ENCODE measurements around the gene TRIM64. TPM values are rescaled to one million over a fixed set of nuclear protein-coding genes. Genes with fewer than 3 reads are reported as not detected.
"Not testable (repeated sequence)": the region's sequence is repeated elsewhere in the genome, so short reads cannot be mapped to it uniquely, and the experiment has no call there.

The TRIM64 gene
- polyA plus RNA-seq (2012; ENCODE audit: low read depth, missing spikeins), result not detected

GRCh38 chr11:89965737-89966136 lies at the start of gene TRIM64:
Gene TRIM64 (plus strand): TSS chr11:89966037. CDS start chr11:89968504, 2,467 bp downstream.
- not testable (repeated sequence) for DNase-seq (ENCODE audit: insufficient read length, low spot score); FAIRE-seq

GRCh38 chr11:89922195-89922660 lies 43.6 kb upstream of the TRIM64 start, which contains the start of gene TRIM49D1:
Gene TRIM49D1 (minus strand): TSS chr11:89922245. CDS start chr11:89917710, 4,535 bp downstream.
- FAIRE-seq (no peak), DNase-seq (ENCODE audit: insufficient read length, low spot score) (no peak)
- no peak for TF ChIP-seq POLR2A (IDR thresholded peaks at IDR 0.05; ENCODE audit: low read depth, low read length)
- no peak for TF ChIP-seq PAX5 (IDR thresholded peaks at IDR 0.05; ENCODE audit: insufficient read depth, low read length, severe bottlenecking)
- no peak for TF ChIP-seq TAF1 (IDR thresholded peaks at IDR 0.05; ENCODE audit: low read depth, low read length)
- TF ChIP-seq POU2F2 (IDR thresholded peaks at IDR 0.05; ENCODE audit: low read depth, low read length), result no peak
- no peak for TF ChIP-seq SPI1 (IDR thresholded peaks at IDR 0.05; ENCODE audit: low read depth, low read length)
- no peak for TF ChIP-seq POLR2AphosphoS5 (IDR thresholded peaks at IDR 0.05; ENCODE audit: low read depth, low read length)

DNA sequence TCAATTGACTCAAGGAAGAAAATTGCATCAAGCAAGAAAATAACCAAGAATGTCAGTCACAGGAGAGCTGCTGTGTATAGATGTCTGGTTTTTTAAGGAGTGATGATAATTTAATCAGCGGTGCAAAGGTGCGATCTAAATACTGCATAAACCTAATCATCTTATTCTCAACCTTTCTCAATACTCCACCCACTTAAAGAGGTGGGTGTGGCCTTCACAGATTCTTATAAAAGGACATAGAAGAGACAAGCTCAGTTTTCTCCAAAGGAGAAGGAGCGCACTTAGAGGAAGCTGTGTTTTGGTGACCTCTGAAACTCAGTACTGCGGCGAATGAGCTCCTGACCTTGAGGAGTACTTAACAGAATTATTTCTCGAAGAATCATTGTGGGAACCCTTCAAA lies 42.1 kb upstream of the TRIM64 start, which contains the start of gene TRIM49D2:
TSS of gene TRIM49D2 (plus strand) at position 301 of the 400 bp plus-strand sequence. CDS start 2,698 bp downstream, outside the sequence.
- DNase-seq (ENCODE audit: insufficient read length, low spot score); FAIRE-seq: not testable (repeated sequence)

DNA sequence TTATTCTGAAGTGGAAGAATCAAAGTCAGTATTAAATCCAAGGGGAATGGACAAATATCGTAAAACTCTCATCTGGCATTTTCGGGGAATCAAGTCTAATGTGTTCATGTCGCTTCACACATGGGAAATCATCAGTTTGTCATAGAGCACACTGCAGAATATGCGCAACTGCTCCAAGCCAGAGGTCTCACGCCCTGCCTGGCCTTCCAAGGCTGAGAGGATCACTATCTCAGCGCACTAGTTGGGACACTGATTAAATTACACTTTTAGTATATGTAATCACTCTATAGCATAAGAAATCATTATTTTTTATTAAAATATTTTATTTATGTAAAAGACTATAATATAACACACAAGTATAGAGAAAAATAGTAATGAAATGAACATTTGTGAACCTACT lies 5.0 kb upstream of the TRIM64 start:
- not testable (repeated sequence) for DNase-seq (ENCODE audit: insufficient read length, low spot score); FAIRE-seq
